Measurements from ENCODE around the gene CDH4.

- TF ChIP-seq CTCF (IDR thresholded peaks at IDR 0.05) (no peak), POLR2A (IDR thresholded peaks at IDR 0.05) (no peak)
Observed at GRCh38 chr20:61441537-61441936, 189.5 kb downstream of the CDH4 start.

Data from ovary (tissue), 3 donors.